NB4 (cell line): ENCODE data around the gene EIF3I.

Experiments
- POLR2A ChIP-seq: IDR thresholded peaks from 2 replicates; pipeline ENCODE4 v1.6.1; 2011; ENCODE audit warnings: mild to moderate bottlenecking; ENCODE audit not compliant: insufficient read length; ENCODE audit errors: extremely low read depth
- TF ChIP-seq, protein P1 (sequence below): IDR thresholded peaks from one replicate; pipeline ENCODE4 v1.5.1; 2012; ENCODE audit warnings: low read depth, low read length
- TF ChIP-seq, protein P2 (sequence below): IDR thresholded peaks from 2 replicates; pipeline ENCODE4 v1.6.1; 2011; ENCODE audit warnings: low read depth, low read length

- TF ChIP-seq, protein P1, sequence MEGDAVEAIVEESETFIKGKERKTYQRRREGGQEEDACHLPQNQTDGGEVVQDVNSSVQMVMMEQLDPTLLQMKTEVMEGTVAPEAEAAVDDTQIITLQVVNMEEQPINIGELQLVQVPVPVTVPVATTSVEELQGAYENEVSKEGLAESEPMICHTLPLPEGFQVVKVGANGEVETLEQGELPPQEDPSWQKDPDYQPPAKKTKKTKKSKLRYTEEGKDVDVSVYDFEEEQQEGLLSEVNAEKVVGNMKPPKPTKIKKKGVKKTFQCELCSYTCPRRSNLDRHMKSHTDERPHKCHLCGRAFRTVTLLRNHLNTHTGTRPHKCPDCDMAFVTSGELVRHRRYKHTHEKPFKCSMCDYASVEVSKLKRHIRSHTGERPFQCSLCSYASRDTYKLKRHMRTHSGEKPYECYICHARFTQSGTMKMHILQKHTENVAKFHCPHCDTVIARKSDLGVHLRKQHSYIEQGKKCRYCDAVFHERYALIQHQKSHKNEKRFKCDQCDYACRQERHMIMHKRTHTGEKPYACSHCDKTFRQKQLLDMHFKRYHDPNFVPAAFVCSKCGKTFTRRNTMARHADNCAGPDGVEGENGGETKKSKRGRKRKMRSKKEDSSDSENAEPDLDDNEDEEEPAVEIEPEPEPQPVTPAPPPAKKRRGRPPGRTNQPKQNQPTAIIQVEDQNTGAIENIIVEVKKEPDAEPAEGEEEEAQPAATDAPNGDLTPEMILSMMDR, result no peak
- no peak for TF ChIP-seq POLR2A
- TF ChIP-seq, protein P2, sequence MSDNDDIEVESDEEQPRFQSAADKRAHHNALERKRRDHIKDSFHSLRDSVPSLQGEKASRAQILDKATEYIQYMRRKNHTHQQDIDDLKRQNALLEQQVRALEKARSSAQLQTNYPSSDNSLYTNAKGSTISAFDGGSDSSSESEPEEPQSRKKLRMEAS, result no peak
These were observed 23.8 kb upstream of the EIF3I start for GRCh38 chr1:32198237-32199042.
